HEK293 (cell line): Measurements from ENCODE around the gene KRTAP21-1.
A peak's percentile ranks its signal among the peaks of the same experiment; 100 is the strongest.

ENCODE experiments used
- CTCF ChIA-PET: fragments of 350-600 bp; formaldehyde crosslinking; extraction: SDS; loops from one replicate; lab custom pipeline; 2021; ENCODE audit warnings: antibody characterized with exemption; lab: Yijun Ruan, JAX
- POLR2A ChIA-PET: fragments of 300-600 bp; formaldehyde crosslinking; extraction: SDS; loops from one replicate; lab custom pipeline; 2020; ENCODE audit warnings: antibody characterized with exemption, inconsistent platforms; lab: Yijun Ruan, JAX
- H3K27ac ChIP-seq: fragments of 200-500 bp; sonication (Bioruptor generic); 2 replicates; pipeline ENCODE4 v1.5.1; 2014; ENCODE audit warnings: low read depth, low read length, control low read depth, inconsistent platforms; ENCODE audit errors: extremely low read depth
- H3K36me3 ChIP-seq, 2 experiments: fragments of 200-500 bp in 1 of 2; sonication (Bioruptor generic) in 1 of 2; 1 replicate in 1 of 2; 2 replicates in 1 of 2; pipeline ENCODE4 v1.5.1; 2014 to 2017; ENCODE audit warnings: inconsistent platforms in 2 of 2, low read length in 2 of 2; ENCODE audit not compliant: control insufficient read depth in 2 of 2, insufficient read depth in 1 of 2
- H3K4me1 ChIP-seq: fragments of 200-500 bp; sonication (Bioruptor generic); 2 replicates; pipeline ENCODE4 v1.5.1; 2014; ENCODE audit warnings: mild to moderate bottlenecking, low read length, inconsistent platforms; ENCODE audit not compliant: control insufficient read depth, insufficient read depth
- H3K4me3 ChIP-seq: 2 replicates; pipeline ENCODE4 v1.5.1; 2011; ENCODE audit warnings: low read depth, mild to moderate bottlenecking, control low read depth, low read length, moderate library complexity
- H3K9me3 ChIP-seq: fragments of 200-500 bp; sonication (Bioruptor generic); 2 replicates; pipeline ENCODE4 v1.5.1; 2014; ENCODE audit warnings: low read depth, low read length, inconsistent platforms; ENCODE audit not compliant: control insufficient read depth, insufficient read depth
- FEZF1 ChIP-seq: fragments of 450-650 bp; formaldehyde crosslinking; IDR thresholded peaks from 2 replicates; pipeline ENCODE4 v1.5.1; 2016; ENCODE audit warnings: missing biosample characterization, missing genetic modification characterization
- GLIS2 ChIP-seq: fragments of 450-650 bp; formaldehyde crosslinking; IDR thresholded peaks from 2 replicates; pipeline ENCODE4 v1.5.1; 2016; ENCODE audit warnings: missing biosample characterization, missing genetic modification characterization
- REPIN1 ChIP-seq: fragments of 450-650 bp; formaldehyde crosslinking; IDR thresholded peaks from 2 replicates; pipeline ENCODE4 v1.5.1; 2017; ENCODE audit warnings: missing biosample characterization, missing genetic modification characterization, low read depth
- SCRT2 ChIP-seq: fragments of 450-650 bp; formaldehyde crosslinking; IDR thresholded peaks from 2 replicates; pipeline ENCODE4 v1.5.1; 2016; ENCODE audit warnings: missing biosample characterization, missing genetic modification characterization
- TCF7L2 ChIP-seq: IDR thresholded peaks from 2 replicates; pipeline ENCODE4 v1.6.1; 2011; ENCODE audit warnings: low read depth, mild to moderate bottlenecking, inconsistent platforms, low read length, moderate library complexity, borderline replicate concordance
- ZBTB17 ChIP-seq: fragments of 450-650 bp; formaldehyde crosslinking; IDR thresholded peaks from 2 replicates; pipeline ENCODE4 v1.5.1; 2016; ENCODE audit warnings: missing biosample characterization, missing genetic modification characterization
- ZEB2 ChIP-seq: fragments of 450-650 bp; formaldehyde crosslinking; IDR thresholded peaks from 2 replicates; pipeline ENCODE4 v1.5.1; 2016; ENCODE audit warnings: missing biosample characterization, missing genetic modification characterization
- ZFP37 ChIP-seq: fragments of 450-650 bp; formaldehyde crosslinking; IDR thresholded peaks from 2 replicates; pipeline ENCODE4 v1.5.1; 2016; ENCODE audit warnings: missing biosample characterization, missing genetic modification characterization
- ZIC2 ChIP-seq: fragments of 450-650 bp; formaldehyde crosslinking; IDR thresholded peaks from 2 replicates; pipeline ENCODE4 v1.5.1; 2016; ENCODE audit warnings: missing biosample characterization, missing genetic modification characterization
- ZNF10 ChIP-seq: fragments of 450-650 bp; formaldehyde crosslinking; IDR thresholded peaks from 2 replicates; pipeline ENCODE4 v1.5.1; 2017; ENCODE audit warnings: missing biosample characterization, missing genetic modification characterization
- ZNF48 ChIP-seq: fragments of 450-650 bp; formaldehyde crosslinking; IDR thresholded peaks from 2 replicates; pipeline ENCODE4 v1.5.1; 2016; ENCODE audit warnings: missing biosample characterization, missing genetic modification characterization
- ZNF623 ChIP-seq: fragments of 450-650 bp; formaldehyde crosslinking; IDR thresholded peaks from 2 replicates; pipeline ENCODE4 v1.5.1; 2016; ENCODE audit warnings: missing biosample characterization, missing genetic modification characterization
- ZNF768 ChIP-seq: fragments of 450-650 bp; formaldehyde crosslinking; IDR thresholded peaks from 2 replicates; pipeline ENCODE4 v1.5.1; 2018; ENCODE audit warnings: missing biosample characterization, mild to moderate bottlenecking, missing genetic modification characterization
- ZNF776 ChIP-seq: fragments of 450-650 bp; formaldehyde crosslinking; IDR thresholded peaks from 2 replicates; pipeline ENCODE4 v1.5.0; 2017; ENCODE audit warnings: missing biosample characterization, missing genetic modification characterization, borderline replicate concordance
- ZXDB ChIP-seq: fragments of 450-650 bp; formaldehyde crosslinking; IDR thresholded peaks from 2 replicates; pipeline ENCODE4 v1.5.1; 2016; ENCODE audit warnings: missing biosample characterization, missing genetic modification characterization
- TF ChIP-seq, protein P1 (sequence below): fragments of 450-650 bp; formaldehyde crosslinking; IDR thresholded peaks from 2 replicates; pipeline ENCODE4 v1.5.1; 2017; ENCODE audit warnings: missing biosample characterization, missing genetic modification characterization
- TF ChIP-seq, protein P2 (sequence below): fragments of 450-650 bp; formaldehyde crosslinking; IDR thresholded peaks from 2 replicates; pipeline ENCODE4 v1.5.1; 2016; ENCODE audit warnings: missing biosample characterization, missing genetic modification characterization
- TF ChIP-seq, protein P3 (sequence below): fragments of 450-650 bp; formaldehyde crosslinking; conservative IDR thresholded peaks from 2 replicates; pipeline ENCODE4 v1.5.1; 2016; ENCODE audit warnings: low read depth, missing biosample characterization, missing genetic modification characterization
- TF ChIP-seq, protein P4 (sequence below): fragments of 450-650 bp; formaldehyde crosslinking; IDR thresholded peaks from 2 replicates; pipeline ENCODE4 v1.5.1; 2017; ENCODE audit warnings: missing biosample characterization, missing genetic modification characterization
- TF ChIP-seq, protein P5 (sequence below): fragments of 450-650 bp; formaldehyde crosslinking; IDR thresholded peaks from 2 replicates; pipeline ENCODE4 v1.5.1; 2016; ENCODE audit warnings: missing biosample characterization, missing genetic modification characterization
- TF ChIP-seq, protein P6 (sequence below): fragments of 450-650 bp; formaldehyde crosslinking; IDR thresholded peaks from 2 replicates; pipeline ENCODE4 v1.5.1; 2016; ENCODE audit warnings: missing biosample characterization, missing genetic modification characterization, low read depth
- TF ChIP-seq, protein P7 (sequence below): fragments of 450-650 bp; formaldehyde crosslinking; IDR thresholded peaks from 2 replicates; pipeline ENCODE4 v1.5.1; 2016; ENCODE audit warnings: missing biosample characterization, missing genetic modification characterization

The KRTAP21-1 gene

DNA sequence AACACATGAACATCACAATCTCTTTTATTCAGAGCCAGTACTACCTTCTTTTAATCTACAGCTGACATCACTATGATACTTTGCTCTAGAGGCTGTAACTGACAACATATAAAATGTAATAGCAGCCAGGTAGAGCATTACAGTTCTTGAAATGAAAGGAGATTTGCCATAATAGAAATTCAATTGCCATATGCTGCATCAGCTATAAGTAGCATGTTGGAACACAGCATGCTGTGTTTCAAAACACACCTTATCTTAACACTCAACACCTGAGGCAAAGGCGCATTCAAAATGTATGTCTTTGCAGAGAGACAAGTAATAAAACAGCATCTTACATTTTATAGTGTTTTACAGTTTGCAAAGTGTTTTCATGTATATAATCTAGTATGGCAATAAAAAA is 24.0 kb upstream of the KRTAP21-1 start:
- ChIA-PET POLR2A (no interaction called here), CTCF (interaction anchor here (0.6 kb wide), 2 partner anchors 10 to 36 kb away, joined by 3 to 4 read pairs; no protein-coding TSS in a partner anchor)
- H3K9me3 ChIP-seq: no peaks in the 10 kb centered on the region; the same call in 1 of the 2 replicates
- TF ChIP-seq SCRT2: no peak
- no peak for TF ChIP-seq REPIN1 (tag by site-specific recombination)
- TF ChIP-seq, protein P1, sequence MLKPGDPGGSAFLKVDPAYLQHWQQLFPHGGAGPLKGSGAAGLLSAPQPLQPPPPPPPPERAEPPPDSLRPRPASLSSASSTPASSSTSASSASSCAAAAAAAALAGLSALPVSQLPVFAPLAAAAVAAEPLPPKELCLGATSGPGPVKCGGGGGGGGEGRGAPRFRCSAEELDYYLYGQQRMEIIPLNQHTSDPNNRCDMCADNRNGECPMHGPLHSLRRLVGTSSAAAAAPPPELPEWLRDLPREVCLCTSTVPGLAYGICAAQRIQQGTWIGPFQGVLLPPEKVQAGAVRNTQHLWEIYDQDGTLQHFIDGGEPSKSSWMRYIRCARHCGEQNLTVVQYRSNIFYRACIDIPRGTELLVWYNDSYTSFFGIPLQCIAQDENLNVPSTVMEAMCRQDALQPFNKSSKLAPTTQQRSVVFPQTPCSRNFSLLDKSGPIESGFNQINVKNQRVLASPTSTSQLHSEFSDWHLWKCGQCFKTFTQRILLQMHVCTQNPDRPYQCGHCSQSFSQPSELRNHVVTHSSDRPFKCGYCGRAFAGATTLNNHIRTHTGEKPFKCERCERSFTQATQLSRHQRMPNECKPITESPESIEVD (tag by site-specific recombination): no peak
- no peak for TF ChIP-seq ZNF623 (tag by site-specific recombination)
- no peak for TF ChIP-seq ZNF48 (tag by site-specific recombination)
- no peak for TF ChIP-seq ZXDB
- TF ChIP-seq, protein P2, sequence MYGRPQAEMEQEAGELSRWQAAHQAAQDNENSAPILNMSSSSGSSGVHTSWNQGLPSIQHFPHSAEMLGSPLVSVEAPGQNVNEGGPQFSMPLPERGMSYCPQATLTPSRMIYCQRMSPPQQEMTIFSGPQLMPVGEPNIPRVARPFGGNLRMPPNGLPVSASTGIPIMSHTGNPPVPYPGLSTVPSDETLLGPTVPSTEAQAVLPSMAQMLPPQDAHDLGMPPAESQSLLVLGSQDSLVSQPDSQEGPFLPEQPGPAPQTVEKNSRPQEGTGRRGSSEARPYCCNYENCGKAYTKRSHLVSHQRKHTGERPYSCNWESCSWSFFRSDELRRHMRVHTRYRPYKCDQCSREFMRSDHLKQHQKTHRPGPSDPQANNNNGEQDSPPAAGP (tag by site-specific recombination): no peak
- TF ChIP-seq ZIC2: no peak
- TF ChIP-seq, protein P3, sequence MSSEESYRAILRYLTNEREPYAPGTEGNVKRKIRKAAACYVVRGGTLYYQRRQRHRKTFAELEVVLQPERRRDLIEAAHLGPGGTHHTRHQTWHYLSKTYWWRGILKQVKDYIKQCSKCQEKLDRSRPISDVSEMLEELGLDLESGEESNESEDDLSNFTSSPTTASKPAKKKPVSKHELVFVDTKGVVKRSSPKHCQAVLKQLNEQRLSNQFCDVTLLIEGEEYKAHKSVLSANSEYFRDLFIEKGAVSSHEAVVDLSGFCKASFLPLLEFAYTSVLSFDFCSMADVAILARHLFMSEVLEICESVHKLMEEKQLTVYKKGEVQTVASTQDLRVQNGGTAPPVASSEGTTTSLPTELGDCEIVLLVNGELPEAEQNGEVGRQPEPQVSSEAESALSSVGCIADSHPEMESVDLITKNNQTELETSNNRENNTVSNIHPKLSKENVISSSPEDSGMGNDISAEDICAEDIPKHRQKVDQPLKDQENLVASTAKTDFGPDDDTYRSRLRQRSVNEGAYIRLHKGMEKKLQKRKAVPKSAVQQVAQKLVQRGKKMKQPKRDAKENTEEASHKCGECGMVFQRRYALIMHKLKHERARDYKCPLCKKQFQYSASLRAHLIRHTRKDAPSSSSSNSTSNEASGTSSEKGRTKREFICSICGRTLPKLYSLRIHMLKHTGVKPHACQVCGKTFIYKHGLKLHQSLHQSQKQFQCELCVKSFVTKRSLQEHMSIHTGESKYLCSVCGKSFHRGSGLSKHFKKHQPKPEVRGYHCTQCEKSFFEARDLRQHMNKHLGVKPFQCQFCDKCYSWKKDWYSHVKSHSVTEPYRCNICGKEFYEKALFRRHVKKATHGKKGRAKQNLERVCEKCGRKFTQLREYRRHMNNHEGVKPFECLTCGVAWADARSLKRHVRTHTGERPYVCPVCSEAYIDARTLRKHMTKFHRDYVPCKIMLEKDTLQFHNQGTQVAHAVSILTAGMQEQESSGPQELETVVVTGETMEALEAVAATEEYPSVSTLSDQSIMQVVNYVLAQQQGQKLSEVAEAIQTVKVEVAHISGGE (tag by site-specific recombination): no peak
- no peak for TF ChIP-seq GLIS2 (tag by site-specific recombination)
- TF ChIP-seq ZNF10 (tag by site-specific recombination): no peak
- H3K4me3 ChIP-seq: no peak overlapping the region
- no peaks in the 10 kb centered on the region for H3K4me1 ChIP-seq
- no peaks in the 10 kb centered on the region for H3K36me3 ChIP-seq
- no peak overlapping the region for H3K27ac ChIP-seq

DNA sequence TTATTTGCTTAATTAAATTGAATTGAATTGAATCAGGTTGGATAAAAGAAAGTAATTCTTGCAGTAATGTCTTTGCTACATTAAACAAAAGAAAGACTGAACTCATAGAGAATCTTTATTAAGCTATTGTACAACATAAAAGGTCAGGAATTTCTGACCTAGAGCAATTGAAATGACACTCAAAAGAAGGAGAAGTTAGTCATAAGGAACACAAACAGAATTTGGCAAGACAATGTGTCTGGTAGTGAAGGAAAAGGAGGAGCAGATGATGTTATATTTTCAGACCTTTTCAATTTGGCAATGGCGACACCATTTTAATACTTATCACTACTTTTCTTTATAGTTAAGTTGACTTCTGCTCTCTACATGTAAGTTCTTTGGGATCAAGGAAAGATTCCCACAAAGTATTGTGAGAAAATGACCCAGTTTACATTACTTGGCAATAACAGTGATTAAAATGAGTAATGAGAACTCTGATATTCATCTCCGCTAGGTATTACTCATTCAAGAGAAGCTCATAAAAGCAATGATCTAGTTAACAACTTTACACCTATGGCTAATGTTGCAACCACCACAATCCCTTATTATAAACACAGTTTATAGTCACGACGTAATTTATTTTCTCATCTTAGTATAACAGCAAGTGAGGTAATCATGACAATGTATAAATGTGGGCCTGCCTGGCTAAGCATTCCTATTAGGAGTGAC is 14.7 kb upstream of the KRTAP21-1 start:
- H3K9me3 ChIP-seq: no peaks in the 10 kb centered on the region
- H3K4me1 ChIP-seq: no peaks in the 10 kb centered on the region
- POLR2A ChIA-PET: no interaction called here
- H3K36me3 ChIP-seq: no peaks in the 10 kb centered on the region
- CTCF ChIA-PET: interaction anchor here (0.6 to 0.8 kb wide), 4 partner anchors 9 to 405 kb away, joined by 3 to 4 read pairs (median 4); no protein-coding TSS in a partner anchor
- H3K27ac ChIP-seq: no peak overlapping the region
- no peak overlapping the region for H3K4me3 ChIP-seq
- TF ChIP-seq, protein P2 (tag by site-specific recombination): 0 out of 2 replicates have a peak, but pooled peaks have one; percentile 24
- no peak for TF ChIP-seq ZNF776 (tag by site-specific recombination)
- TF ChIP-seq, protein P4, sequence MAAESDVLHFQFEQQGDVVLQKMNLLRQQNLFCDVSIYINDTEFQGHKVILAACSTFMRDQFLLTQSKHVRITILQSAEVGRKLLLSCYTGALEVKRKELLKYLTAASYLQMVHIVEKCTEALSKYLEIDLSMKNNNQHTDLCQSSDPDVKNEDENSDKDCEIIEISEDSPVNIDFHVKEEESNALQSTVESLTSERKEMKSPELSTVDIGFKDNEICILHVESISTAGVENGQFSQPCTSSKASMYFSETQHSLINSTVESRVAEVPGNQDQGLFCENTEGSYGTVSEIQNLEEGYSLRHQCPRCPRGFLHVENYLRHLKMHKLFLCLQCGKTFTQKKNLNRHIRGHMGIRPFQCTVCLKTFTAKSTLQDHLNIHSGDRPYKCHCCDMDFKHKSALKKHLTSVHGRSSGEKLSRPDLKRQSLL (tag by site-specific recombination): no peak
- TF ChIP-seq, protein P5, sequence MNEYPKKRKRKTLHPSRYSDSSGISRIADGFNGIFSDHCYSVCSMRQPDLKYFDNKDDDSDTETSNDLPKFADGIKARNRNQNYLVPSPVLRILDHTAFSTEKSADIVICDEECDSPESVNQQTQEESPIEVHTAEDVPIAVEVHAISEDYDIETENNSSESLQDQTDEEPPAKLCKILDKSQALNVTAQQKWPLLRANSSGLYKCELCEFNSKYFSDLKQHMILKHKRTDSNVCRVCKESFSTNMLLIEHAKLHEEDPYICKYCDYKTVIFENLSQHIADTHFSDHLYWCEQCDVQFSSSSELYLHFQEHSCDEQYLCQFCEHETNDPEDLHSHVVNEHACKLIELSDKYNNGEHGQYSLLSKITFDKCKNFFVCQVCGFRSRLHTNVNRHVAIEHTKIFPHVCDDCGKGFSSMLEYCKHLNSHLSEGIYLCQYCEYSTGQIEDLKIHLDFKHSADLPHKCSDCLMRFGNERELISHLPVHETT: 0 out of 2 replicates have a peak, but pooled peaks have one; percentile 35
- no peak for TF ChIP-seq ZNF623 (tag by site-specific recombination)
- no peak for TF ChIP-seq ZFP37 (tag by site-specific recombination)
- no peak for TF ChIP-seq TCF7L2
- no peak for TF ChIP-seq ZBTB17 (tag by site-specific recombination)
- no peak for TF ChIP-seq FEZF1 (tag by site-specific recombination)
- TF ChIP-seq ZEB2 (tag by site-specific recombination): no peak
- TF ChIP-seq, protein P6, sequence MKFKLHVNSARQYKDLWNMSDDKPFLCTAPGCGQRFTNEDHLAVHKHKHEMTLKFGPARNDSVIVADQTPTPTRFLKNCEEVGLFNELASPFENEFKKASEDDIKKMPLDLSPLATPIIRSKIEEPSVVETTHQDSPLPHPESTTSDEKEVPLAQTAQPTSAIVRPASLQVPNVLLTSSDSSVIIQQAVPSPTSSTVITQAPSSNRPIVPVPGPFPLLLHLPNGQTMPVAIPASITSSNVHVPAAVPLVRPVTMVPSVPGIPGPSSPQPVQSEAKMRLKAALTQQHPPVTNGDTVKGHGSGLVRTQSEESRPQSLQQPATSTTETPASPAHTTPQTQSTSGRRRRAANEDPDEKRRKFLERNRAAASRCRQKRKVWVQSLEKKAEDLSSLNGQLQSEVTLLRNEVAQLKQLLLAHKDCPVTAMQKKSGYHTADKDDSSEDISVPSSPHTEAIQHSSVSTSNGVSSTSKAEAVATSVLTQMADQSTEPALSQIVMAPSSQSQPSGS (tag by site-specific recombination): no peak
- TF ChIP-seq, protein P7, sequence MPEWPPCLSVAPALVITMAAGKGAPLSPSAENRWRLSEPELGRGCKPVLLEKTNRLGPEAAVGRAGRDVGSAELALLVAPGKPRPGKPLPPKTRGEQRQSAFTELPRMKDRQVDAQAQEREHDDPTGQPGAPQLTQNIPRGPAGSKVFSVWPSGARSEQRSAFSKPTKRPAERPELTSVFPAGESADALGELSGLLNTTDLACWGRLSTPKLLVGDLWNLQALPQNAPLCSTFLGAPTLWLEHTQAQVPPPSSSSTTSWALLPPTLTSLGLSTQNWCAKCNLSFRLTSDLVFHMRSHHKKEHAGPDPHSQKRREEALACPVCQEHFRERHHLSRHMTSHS (tag by site-specific recombination): no peak
- TF ChIP-seq ZNF768: no peak
